Heart left ventricle (tissue), 13 donors: ENCODE results near the gene MAPT.

Source experiments
- POLR2A ChIP-seq, 2 donors: fragments of 450-650 bp; IDR thresholded peaks; one replicate each; pipeline ENCODE4 v1.6.1; 2017; ENCODE audit warnings: antibody characterized with exemption in 2 of 2, mild to moderate bottlenecking in 2 of 2, moderate library complexity in 2 of 2
- TF ChIP-seq, protein P1 (sequence below), 12 donors: fragments of 200-600 bp; sonication (generic) in 4 of 12; IDR thresholded peaks; one replicate each; pipeline versions ENCODE4 v1.5.0 to v1.8.0; 2018 to 2022; ENCODE audit warnings: antibody characterized with exemption in 12 of 12, mild to moderate bottlenecking in 5 of 12
- donor health status: ischemic (EF 13 %, LVEDD 7.1; RV severe dilation, severe dysfunction).
- donor health status: DM: no; HTN: yes; CAD: no.
- donor health status: DM: no; HTN: no; CAD: no.
- donor health status: ischemic (EF 25% LVEDD 6.9; RV normal size, moderate dysfunction).
- donor health status: ischemic (EF 25% LVEDD 5.7; RV mildly dilated, moderate dysfunction).
- donor health status: ischemic (EF 35%, LVEDD 5.7; RV mildly dilated, moderate dysfunction).
- donor health status: nonischemic (EF 11% LVEDD 7.7; RV severe dilation, severe dysfunction).
- donor health status: DM: yes; HTN: yes; CAD: no.
- donor health status: PGD.
- donor health status: ischemic (EF 29% LVEDD 5.4; RV normal size, mild dysfunction).
- donor health status: nonischemic (EF 23%, LVEDD 6.1; RV moderate dilation, normal function).

DNA sequence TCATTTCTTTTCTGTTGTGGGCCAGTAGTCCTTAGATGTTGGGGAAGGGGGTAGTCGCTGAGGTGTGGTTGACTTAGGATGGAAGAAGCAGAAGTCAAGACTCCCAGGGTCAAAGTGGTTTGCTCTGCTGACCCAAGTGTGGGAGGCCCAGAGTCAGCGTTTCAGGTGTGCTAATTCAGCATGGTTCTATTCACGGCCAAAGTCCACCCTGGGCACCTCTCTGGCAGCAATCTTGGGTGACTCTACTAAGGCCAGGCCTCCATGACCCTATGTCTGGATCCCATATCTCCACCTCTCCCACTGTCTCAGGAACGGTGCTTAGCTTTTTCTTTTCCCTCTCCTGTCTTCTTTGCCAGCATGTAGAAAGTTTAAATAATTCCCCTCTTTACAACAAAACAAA lies 32.9 kb downstream of the MAPT start:
- no peak for TF ChIP-seq POLR2A (IDR thresholded peaks at IDR 0.05)
- TF ChIP-seq, protein P1, sequence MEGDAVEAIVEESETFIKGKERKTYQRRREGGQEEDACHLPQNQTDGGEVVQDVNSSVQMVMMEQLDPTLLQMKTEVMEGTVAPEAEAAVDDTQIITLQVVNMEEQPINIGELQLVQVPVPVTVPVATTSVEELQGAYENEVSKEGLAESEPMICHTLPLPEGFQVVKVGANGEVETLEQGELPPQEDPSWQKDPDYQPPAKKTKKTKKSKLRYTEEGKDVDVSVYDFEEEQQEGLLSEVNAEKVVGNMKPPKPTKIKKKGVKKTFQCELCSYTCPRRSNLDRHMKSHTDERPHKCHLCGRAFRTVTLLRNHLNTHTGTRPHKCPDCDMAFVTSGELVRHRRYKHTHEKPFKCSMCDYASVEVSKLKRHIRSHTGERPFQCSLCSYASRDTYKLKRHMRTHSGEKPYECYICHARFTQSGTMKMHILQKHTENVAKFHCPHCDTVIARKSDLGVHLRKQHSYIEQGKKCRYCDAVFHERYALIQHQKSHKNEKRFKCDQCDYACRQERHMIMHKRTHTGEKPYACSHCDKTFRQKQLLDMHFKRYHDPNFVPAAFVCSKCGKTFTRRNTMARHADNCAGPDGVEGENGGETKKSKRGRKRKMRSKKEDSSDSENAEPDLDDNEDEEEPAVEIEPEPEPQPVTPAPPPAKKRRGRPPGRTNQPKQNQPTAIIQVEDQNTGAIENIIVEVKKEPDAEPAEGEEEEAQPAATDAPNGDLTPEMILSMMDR (IDR thresholded peaks at IDR 0.05): no peak
